Central memory CD8-positive, alpha-beta T cell (primary cell): ENCODE results near the gene SELENOS.
A peak's percentile ranks its signal among the peaks of the same experiment; 100 is the strongest.

Source experiments
- ATAC-seq: fragments of 150-1000 bp; cut with Tn5 transposase; replicated peaks from 2 replicates; pipeline ENCODE4 v1.10.0; 2022; ENCODE audit warnings: mild to moderate bottlenecking, moderate FRiP score, moderate number of reproducible peaks; ENCODE audit not compliant: poor library complexity, severe bottlenecking; ENCODE audit errors: extremely low read depth
- DNase-seq, 2 donors: peaks; one replicate each; pipeline ENCODE4 v3.0.0; 2021; ENCODE audit warnings: low spot score in 2 of 2
- H3K27ac Mint-ChIP-seq: one replicate; pipeline ENCODE4 v1.8.0; 2022; ENCODE audit warnings: low read depth, mild to moderate bottlenecking, moderate library complexity, mixed read lengths
- H3K27me3 Mint-ChIP-seq: one replicate; pipeline ENCODE4 v1.8.0; 2022; ENCODE audit warnings: mixed read lengths
- H3K36me3 Mint-ChIP-seq: one replicate; pipeline ENCODE4 v1.8.0; 2022; ENCODE audit warnings: mild to moderate bottlenecking, moderate library complexity, mixed read lengths; ENCODE audit not compliant: insufficient read depth
- H3K4me1 Mint-ChIP-seq: one replicate; pipeline ENCODE4 v1.8.0; 2022; ENCODE audit warnings: mixed read lengths
- H3K4me3 Mint-ChIP-seq: one replicate; pipeline ENCODE4 v1.8.0; 2022; ENCODE audit warnings: mild to moderate bottlenecking, moderate library complexity, mixed read lengths
- H3K9me3 Mint-ChIP-seq: one replicate; pipeline ENCODE4 v1.8.0; 2022; ENCODE audit warnings: mixed read lengths

SELENOS gene

GRCh38 chr15:101286471-101287114, 9.3 kb upstream of the SELENOS start:
- DNase-seq = no peak
- H3K4me1 Mint-ChIP-seq = peaks cover 16% of the 10 kb centered on the region
- peaks cover 80% of the 10 kb centered on the region for H3K36me3 Mint-ChIP-seq
- no peak overlapping the region for H3K27ac Mint-ChIP-seq
- H3K9me3 Mint-ChIP-seq = no peaks in the 10 kb centered on the region
- H3K27me3 Mint-ChIP-seq = no peaks in the 10 kb centered on the region
- no peak overlapping the region for H3K4me3 Mint-ChIP-seq
- ATAC-seq = no peak

- Mint-ChIP-seq H3K4me3 (no peak overlapping the region), H3K4me1 (peaks cover 7% of the 10 kb centered on the region)
These were observed 6.6 kb upstream of the SELENOS start for GRCh38 chr15:101283931-101284330.

DNA sequence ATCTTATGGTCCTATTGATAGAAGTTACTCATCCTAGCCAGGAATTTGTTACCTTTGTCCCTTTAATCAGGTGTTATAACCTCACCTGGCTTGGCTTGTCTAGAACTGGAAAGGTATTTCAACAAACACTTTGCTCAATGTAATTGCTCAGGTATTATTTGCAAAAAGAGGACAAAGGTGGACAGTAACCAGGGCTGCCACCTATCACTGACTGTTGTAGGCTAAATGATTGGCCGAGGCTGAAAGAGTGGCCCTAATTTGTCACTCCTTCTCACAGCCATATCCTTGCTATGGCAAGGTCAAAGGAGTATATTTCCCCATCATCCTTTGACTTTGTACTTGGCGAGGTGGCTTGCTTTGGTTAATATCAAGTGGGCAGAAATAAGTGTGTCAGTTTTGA, 2.7 kb upstream of the SELENOS start:
- ATAC-seq (no peak), DNase-seq (no peak)
- H3K27me3 Mint-ChIP-seq = no peaks in the 10 kb centered on the region
- H3K4me1 Mint-ChIP-seq = peaks cover 15% of the 10 kb centered on the region
- H3K27ac Mint-ChIP-seq = no peak overlapping the region
- H3K36me3 Mint-ChIP-seq = peaks cover 49% of the 10 kb centered on the region
- no peak overlapping the region for H3K4me3 Mint-ChIP-seq
- H3K9me3 Mint-ChIP-seq = no peaks in the 10 kb centered on the region

More at GRCh38 chr15:101283931-101284330, 6.6 kb upstream of the SELENOS start:
- H3K27me3 Mint-ChIP-seq = no peaks in the 10 kb centered on the region
- no peaks in the 10 kb centered on the region for H3K9me3 Mint-ChIP-seq
- no peak overlapping the region for H3K27ac Mint-ChIP-seq
- DNase-seq (no peak), ATAC-seq (no peak)
- peaks cover 64% of the 10 kb centered on the region for H3K36me3 Mint-ChIP-seq

DNA sequence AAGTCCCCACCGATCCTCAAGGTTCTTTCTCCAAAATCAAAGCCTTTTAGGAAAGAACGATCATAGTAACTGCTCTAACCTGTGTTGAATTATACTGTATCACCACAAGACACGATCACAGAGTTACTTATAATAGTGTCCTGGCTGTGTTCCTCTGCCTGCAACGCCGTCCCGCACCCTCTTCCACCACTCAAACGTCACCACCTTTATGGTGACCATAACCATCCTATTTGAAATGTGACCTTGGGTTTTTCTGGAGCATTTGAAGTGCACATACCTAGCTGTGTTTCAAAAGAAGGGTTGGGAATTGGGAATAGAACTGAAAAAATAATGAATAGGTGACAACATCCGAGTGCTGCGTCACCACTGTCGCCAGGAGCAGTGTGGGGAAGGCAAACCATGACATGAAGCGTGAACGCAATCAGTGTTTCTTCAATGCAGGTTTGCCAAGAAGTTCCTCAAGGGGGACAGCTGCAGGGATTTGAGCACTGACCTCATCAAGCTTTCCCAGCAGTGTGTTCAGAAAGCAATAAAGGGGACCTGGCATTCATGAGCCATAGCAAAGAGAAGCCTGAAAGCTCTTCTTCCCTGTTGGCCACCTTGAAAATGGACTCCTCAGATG, 769 bp upstream of the SELENOS start:
- Mint-ChIP-seq H3K36me3 (peaks cover 56% of the 10 kb centered on the region), H3K27me3 (no peaks in the 10 kb centered on the region), H3K27ac (peak overlapping the region; percentile 86)

GRCh38 chr15:101276501-101277037, 716 bp downstream of the SELENOS start:
- H3K36me3 Mint-ChIP-seq = peaks cover 53% of the 10 kb centered on the region
- DNase-seq (no peak), ATAC-seq (peak; percentile 50)
- peak overlapping the region; percentile 96 for H3K4me3 Mint-ChIP-seq
- peaks cover 15% of the 10 kb centered on the region for H3K4me1 Mint-ChIP-seq
- peak overlapping the region; percentile 93 for H3K27ac Mint-ChIP-seq
- no peaks in the 10 kb centered on the region for H3K9me3 Mint-ChIP-seq
- no peaks in the 10 kb centered on the region for H3K27me3 Mint-ChIP-seq

More for the DNA sequence above, 769 bp upstream of the SELENOS start:
- ATAC-seq (no peak), DNase-seq (no peak)
- Mint-ChIP-seq H3K9me3 (no peaks in the 10 kb centered on the region), H3K4me3 (peak overlapping the region; percentile 96), H3K4me1 (peaks cover 15% of the 10 kb centered on the region)

DNA sequence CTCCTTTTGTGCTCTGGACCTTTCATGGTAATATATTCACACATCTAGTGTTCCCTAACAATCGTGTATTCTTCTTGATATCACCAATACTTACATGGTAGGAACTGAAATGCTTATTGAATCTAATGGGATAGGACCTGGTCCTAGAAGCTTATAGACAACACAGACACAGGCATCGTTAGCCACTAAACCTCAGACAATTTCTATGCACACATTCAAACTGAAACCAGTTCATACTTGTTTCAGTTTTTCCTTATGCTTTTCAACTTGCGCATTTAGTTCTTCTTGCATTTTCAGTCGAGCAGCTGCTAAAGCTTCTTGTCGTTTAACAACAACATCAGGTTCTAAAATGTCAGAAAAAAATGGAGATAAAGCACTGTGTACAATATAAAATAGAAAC, 2.3 kb downstream of the SELENOS start:
- ATAC-seq (no peak), DNase-seq (no peak)
- Mint-ChIP-seq H3K4me1 (peaks cover 15% of the 10 kb centered on the region), H3K27ac (no peak overlapping the region), H3K9me3 (no peaks in the 10 kb centered on the region), H3K27me3 (no peaks in the 10 kb centered on the region), H3K36me3 (peaks cover 57% of the 10 kb centered on the region), H3K4me3 (no peak overlapping the region)

GRCh38 chr15:101273534-101273933, 3.8 kb downstream of the SELENOS start:
- no peak for DNase-seq
- H3K27ac Mint-ChIP-seq = no peak overlapping the region
- H3K36me3 Mint-ChIP-seq = peaks cover 61% of the 10 kb centered on the region
- no peaks in the 10 kb centered on the region for H3K9me3 Mint-ChIP-seq
- H3K4me3 Mint-ChIP-seq = no peak overlapping the region
- no peak for ATAC-seq
- H3K27me3 Mint-ChIP-seq = no peaks in the 10 kb centered on the region
- H3K4me1 Mint-ChIP-seq = peaks cover 22% of the 10 kb centered on the region

- Mint-ChIP-seq H3K9me3 (no peaks in the 10 kb centered on the region), H3K4me3 (no peak overlapping the region), H3K27ac (no peak overlapping the region), H3K4me1 (peaks cover 17% of the 10 kb centered on the region), H3K27me3 (no peaks in the 10 kb centered on the region), H3K36me3 (peaks cover 57% of the 10 kb centered on the region)
- ATAC-seq (no peak), DNase-seq (no peak)
These were observed 4.7 kb downstream of the SELENOS start for GRCh38 chr15:101272584-101272983.

DNA sequence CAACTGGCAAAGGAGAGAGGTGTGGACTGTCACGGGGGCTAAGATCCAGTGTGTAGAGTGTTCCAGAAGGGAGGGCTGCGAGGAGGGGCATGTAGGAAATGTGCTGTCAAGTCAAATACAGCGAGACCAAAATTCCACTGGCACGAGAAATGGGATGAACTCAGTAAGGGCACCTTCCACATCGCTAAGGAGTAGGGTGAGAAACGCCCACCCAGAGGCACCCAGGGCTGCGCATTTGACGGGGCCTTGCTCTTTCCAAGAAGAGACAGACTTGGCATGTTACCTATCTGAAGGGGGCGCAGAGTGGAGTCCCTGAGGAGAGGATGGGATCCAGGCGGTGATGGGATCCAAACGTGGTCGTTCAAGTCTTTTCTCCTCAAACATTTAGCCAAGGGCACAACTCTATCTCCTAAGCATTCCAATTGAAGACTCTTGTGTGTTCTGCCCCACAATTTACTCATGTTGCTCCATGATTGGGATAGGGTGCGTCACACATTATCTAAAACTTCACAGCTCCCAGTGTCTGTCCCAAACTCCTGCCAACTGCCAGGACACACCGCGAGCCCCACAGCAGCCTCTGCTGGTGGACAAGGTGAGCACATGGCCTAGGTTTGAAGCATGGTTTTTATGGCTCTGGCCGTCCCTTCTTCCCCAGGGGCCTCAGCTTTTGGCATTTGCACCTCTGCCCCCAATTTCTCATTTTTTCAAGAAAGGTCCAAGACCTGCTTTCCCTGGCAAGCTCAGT, 7.6 kb downstream of the SELENOS start:
- ATAC-seq = no peak
- H3K27ac Mint-ChIP-seq = peak overlapping the region; percentile 9
- H3K9me3 Mint-ChIP-seq = no peaks in the 10 kb centered on the region
- no peaks in the 10 kb centered on the region for H3K27me3 Mint-ChIP-seq
- H3K4me3 Mint-ChIP-seq = no peak overlapping the region
- no peak for DNase-seq
- H3K36me3 Mint-ChIP-seq = peaks cover 50% of the 10 kb centered on the region
- H3K4me1 Mint-ChIP-seq = peaks cover 8% of the 10 kb centered on the region

- Mint-ChIP-seq H3K4me1 (peaks cover 8% of the 10 kb centered on the region), H3K4me3 (no peak overlapping the region), H3K27me3 (no peaks in the 10 kb centered on the region), H3K36me3 (peaks cover 29% of the 10 kb centered on the region), H3K9me3 (no peaks in the 10 kb centered on the region), H3K27ac (no peak overlapping the region)
- ATAC-seq (no peak), DNase-seq (no peak)
These were observed 9.8 kb downstream of the SELENOS start for GRCh38 chr15:101267320-101268104.

GRCh38 chr15:101266787-101267186, 10.5 kb downstream of the SELENOS start:
- Mint-ChIP-seq H3K27ac (no peak overlapping the region), H3K27me3 (no peaks in the 10 kb centered on the region), H3K36me3 (peaks cover 24% of the 10 kb centered on the region), H3K4me3 (no peak overlapping the region), H3K9me3 (no peaks in the 10 kb centered on the region), H3K4me1 (peaks cover 8% of the 10 kb centered on the region)
- ATAC-seq (no peak), DNase-seq (no peak)

GRCh38 chr15:101266034-101266433, 11.3 kb downstream of the SELENOS start:
- H3K4me3 Mint-ChIP-seq = no peak overlapping the region
- DNase-seq (no peak), ATAC-seq (no peak)
- H3K9me3 Mint-ChIP-seq = no peaks in the 10 kb centered on the region
- no peak overlapping the region for H3K27ac Mint-ChIP-seq
- H3K36me3 Mint-ChIP-seq = peaks cover 19% of the 10 kb centered on the region
- H3K4me1 Mint-ChIP-seq = peaks cover 8% of the 10 kb centered on the region
- no peaks in the 10 kb centered on the region for H3K27me3 Mint-ChIP-seq
